ENCODE data around the gene FAM120B.

DNA sequence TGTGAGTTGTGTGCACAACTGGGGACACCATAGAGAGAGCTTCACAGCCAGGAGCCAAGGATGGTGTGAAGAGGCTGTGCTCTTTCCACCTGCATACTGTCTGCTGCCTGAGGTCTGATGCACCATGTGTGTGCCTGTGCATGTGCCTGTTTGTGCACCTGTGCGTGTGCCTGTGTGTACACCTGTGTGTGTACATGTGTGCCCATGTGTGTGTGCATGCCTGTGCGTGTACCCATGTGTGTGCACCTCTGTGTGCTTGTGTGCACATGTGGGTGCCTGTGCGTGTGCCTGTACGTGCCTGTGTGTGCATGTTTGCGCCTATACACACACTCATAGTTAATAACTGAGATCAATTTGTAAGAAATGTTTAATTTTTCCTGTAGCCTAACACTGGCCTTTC, 51.3 kb downstream of the FAM120B start:
- TF ChIP-seq ZNF274 (IDR thresholded peaks at IDR 0.05; ENCODE audit: low read depth, low read length), result no peak
- no peak for TF ChIP-seq SUZ12 (IDR thresholded peaks at IDR 0.05; ENCODE audit: extremely low read depth, insufficient read depth, insufficient read length)
